Ascending aorta (tissue), 2 donors: Measurements from ENCODE around the gene ZNF132. TPM values are rescaled to one million over a fixed set of nuclear protein-coding genes. Genes with fewer than 3 reads are reported as not detected.

Experiments used
- DNase-seq, 2 donors: peaks; one replicate each; pipeline ENCODE4 v3.0.0-alpha.2; 2019; ENCODE audit warnings: low spot score in 2 of 2
- H3K27ac ChIP-seq, 2 donors: fragments of 200-600 bp; sonication (generic); one replicate each; pipeline ENCODE4 v1.5.1; 2016 to 2017; ENCODE audit warnings: mild to moderate bottlenecking in 1 of 2
- H3K27me3 ChIP-seq: fragments of 200-600 bp; sonication (generic); one replicate; pipeline ENCODE4 v1.5.1; 2017
- H3K36me3 ChIP-seq, 2 donors: fragments of 200-600 bp; sonication (generic); one replicate each; pipeline ENCODE4 v1.5.1; 2016
- H3K4me1 ChIP-seq, 2 donors: fragments of 200-600 bp; sonication (generic); one replicate each; pipeline ENCODE4 v1.5.1; 2016 to 2017; ENCODE audit warnings: mild to moderate bottlenecking in 1 of 2
- H3K4me3 ChIP-seq, 2 donors: fragments of 200-600 bp; sonication (generic); one replicate each; pipeline ENCODE4 v1.5.1; 2016 to 2017; ENCODE audit warnings: mild to moderate bottlenecking in 1 of 2
- H3K9me3 ChIP-seq, 2 donors: fragments of 200-600 bp; sonication (generic); one replicate each; pipeline ENCODE4 v1.5.1; 2016
- intact Hi-C: fragments of 100-400 bp; cut with DNase I; formaldehyde crosslinking; loops from one replicate; pipeline ENCODE4 v1.15.1; 2023
- total RNA-seq: library from RNA; depleted of rRNA; stranded (reverse); fragments of >200 nt; gene quantifications from one replicate; pipeline ENCODE4 v1.1.0, GENCODE V29; 2016
- TF ChIP-seq, protein P1 (sequence below), 3 experiments: fragments of 200-600 bp in 2 of 3; fragments of 450-650 bp in 1 of 3; sonication (generic) in 2 of 3; IDR thresholded peaks; one replicate each; pipeline ENCODE4 v1.5.1; 2016 to 2019; ENCODE audit warnings: antibody characterized with exemption in 3 of 3, mild to moderate bottlenecking in 1 of 3, moderate library complexity in 1 of 3

The ZNF132 gene
- total RNA-seq, 1 donor from 2014 or later, result 5.2 TPM

DNA sequence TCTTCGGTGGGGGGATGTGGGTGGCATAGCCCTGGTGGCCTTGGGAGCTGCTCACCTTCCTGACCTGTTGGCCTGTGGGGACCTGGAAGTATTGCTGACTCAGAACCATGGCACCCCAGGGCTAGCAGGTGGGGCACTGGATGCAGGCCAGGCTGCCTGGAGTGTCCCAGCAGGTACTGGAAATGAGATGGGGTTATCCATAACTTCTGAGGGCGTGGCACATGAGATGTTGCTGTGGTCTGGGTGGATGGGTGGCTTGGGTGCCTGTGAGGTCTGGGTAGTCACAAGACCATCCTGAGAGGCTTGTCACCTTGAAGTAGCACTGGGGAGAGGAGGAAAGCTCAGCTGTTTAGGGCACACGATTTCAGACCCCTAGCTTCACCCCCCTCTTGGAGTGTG is 45.1 kb downstream of the ZNF132 start:
- H3K36me3 ChIP-seq, result peaks cover 30 to 47% of the 10 kb centered on the region in 2 donors
- no peaks in the 10 kb centered on the region for H3K9me3 ChIP-seq
- TF ChIP-seq, protein P1, sequence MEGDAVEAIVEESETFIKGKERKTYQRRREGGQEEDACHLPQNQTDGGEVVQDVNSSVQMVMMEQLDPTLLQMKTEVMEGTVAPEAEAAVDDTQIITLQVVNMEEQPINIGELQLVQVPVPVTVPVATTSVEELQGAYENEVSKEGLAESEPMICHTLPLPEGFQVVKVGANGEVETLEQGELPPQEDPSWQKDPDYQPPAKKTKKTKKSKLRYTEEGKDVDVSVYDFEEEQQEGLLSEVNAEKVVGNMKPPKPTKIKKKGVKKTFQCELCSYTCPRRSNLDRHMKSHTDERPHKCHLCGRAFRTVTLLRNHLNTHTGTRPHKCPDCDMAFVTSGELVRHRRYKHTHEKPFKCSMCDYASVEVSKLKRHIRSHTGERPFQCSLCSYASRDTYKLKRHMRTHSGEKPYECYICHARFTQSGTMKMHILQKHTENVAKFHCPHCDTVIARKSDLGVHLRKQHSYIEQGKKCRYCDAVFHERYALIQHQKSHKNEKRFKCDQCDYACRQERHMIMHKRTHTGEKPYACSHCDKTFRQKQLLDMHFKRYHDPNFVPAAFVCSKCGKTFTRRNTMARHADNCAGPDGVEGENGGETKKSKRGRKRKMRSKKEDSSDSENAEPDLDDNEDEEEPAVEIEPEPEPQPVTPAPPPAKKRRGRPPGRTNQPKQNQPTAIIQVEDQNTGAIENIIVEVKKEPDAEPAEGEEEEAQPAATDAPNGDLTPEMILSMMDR (IDR thresholded peaks at IDR 0.05), result no peak
- H3K4me3 ChIP-seq, result no peak overlapping the region
- H3K4me1 ChIP-seq, result peaks cover 0 to 4% of the 10 kb centered on the region in 2 donors
- DNase-seq, result no peak
- intact Hi-C loops, result no loop called here
- H3K27ac ChIP-seq, result no peak overlapping the region
- H3K27me3 ChIP-seq, result no peaks in the 10 kb centered on the region

- TF ChIP-seq, protein P1 (IDR thresholded peaks at IDR 0.05), result no peak
- no peak overlapping the region for H3K27ac ChIP-seq
- H3K27me3 ChIP-seq, result no peaks in the 10 kb centered on the region
- H3K4me1 ChIP-seq, result peaks cover 0 to 4% of the 10 kb centered on the region in 2 donors
- peaks cover 31 to 53% of the 10 kb centered on the region in 2 donors for H3K36me3 ChIP-seq
- no peak for DNase-seq
- intact Hi-C loops, result no loop called here
- H3K4me3 ChIP-seq, result no peak overlapping the region
- H3K9me3 ChIP-seq, result no peaks in the 10 kb centered on the region
These were observed 46.3 kb downstream of the ZNF132 start for GRCh38 chr19:58393725-58394033.

DNA sequence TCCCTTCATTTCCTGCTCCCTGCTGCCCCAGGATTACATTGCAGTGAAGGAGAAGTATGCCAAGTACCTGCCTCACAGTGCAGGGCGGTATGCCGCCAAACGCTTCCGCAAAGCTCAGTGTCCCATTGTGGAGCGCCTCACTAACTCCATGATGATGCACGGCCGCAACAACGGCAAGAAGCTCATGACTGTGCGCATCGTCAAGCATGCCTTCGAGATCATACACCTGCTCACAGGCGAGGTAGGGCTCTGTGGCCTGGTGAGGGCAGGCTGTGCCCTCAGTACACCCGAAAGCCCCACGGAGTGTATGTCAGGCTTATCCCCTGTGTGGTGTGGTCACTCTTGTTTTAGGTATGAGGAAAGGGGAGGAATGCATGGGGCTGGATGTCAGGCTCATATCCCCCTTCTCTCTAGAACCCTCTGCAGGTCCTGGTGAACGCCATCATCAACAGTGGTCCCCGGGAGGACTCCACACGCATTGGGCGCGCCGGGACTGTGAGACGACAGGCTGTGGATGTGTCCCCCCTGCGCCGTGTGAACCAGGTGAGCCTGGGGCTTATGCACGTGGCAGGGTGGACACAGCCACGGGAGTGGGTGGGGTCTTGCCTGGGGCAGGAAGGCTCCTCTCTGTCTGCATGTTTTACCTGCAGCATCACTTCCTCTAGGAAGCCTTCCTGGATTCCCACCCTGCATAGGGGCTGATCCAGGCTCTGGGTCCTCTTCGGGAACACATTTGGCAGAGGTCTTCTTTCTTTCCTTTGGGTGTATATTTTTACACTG is 46.8 kb downstream of the ZNF132 start:
- Histone ChIP-seq H3K27me3 (no peaks in the 10 kb centered on the region), H3K4me1 (peaks cover 0 to 7% of the 10 kb centered on the region in 2 donors), H3K4me3 (no peak overlapping the region), H3K9me3 (no peaks in the 10 kb centered on the region), H3K36me3 (peaks cover 31 to 57% of the 10 kb centered on the region in 2 donors), H3K27ac (no peak overlapping the region)
- no peak for DNase-seq
- TF ChIP-seq, protein P1 (IDR thresholded peaks at IDR 0.05), result no peak
- intact Hi-C loops, result no loop called here

DNA sequence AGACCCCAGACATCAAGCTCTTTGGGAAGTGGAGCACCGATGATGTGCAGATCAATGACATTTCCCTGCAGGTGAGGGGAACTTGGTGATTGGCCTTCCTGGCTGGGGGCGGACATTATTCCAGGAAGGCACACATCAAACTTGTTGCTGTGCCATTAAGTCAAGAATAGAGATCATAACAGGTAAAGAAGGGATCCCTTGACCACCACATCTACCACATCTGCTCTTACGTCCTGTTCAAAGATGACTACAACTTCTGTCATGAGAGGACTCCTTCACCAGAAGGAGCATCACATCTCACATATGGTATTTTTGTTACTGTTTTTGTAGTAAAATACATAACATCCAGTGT is 51.8 kb downstream of the ZNF132 start:
- peaks cover 16 to 37% of the 10 kb centered on the region in 2 donors for H3K36me3 ChIP-seq
- no peak for DNase-seq
- peaks cover 10 to 28% of the 10 kb centered on the region in 2 donors for H3K4me1 ChIP-seq
- no peaks in the 10 kb centered on the region for H3K9me3 ChIP-seq
- intact Hi-C loops, result no loop called here
- TF ChIP-seq, protein P1 (IDR thresholded peaks at IDR 0.05), result no peak
- H3K27me3 ChIP-seq, result no peaks in the 10 kb centered on the region
- H3K4me3 ChIP-seq, result peak overlapping the region; percentile 81 to 84
- no peak overlapping the region for H3K27ac ChIP-seq

DNA sequence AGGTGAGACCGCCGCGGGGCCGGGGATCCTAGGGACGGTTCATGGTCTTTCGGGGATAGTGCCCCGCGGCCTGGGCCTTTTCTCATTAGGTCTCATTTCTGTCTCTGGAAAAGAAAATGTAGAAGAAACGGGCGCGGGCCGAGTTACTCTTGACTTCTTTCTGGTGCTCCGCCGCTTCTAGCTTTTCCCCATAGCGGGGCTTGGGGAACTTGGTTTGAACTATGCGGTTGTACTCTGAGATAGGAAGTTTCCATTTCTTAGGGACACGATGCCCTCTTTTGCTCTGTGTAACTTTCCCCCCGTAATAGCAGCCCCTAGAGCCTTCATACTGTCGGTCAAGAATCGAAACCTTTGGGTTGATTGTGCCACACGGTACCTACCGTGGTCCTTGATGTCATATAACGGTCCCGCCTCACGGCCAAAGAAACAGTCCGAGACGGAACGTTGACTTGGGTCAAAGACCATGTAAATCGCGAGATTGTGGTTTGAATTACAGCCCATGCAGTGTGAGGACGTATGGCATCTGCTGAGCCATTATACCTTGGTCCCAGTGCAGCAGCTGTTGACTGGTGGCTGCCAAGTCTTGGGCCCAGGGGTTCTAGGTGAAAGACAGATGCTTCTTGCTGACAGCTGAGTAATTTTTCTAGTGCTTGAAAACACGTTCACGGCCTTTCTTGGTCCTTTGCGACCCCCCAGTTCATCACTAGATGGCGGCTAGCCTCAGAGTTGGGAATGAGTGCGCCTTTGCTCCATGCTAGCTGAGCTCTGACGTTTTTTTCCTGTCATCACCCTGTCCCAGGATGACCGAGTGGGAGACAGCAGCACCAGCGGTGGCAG is 52.4 kb downstream of the ZNF132 start:
- Histone ChIP-seq H3K4me3 (peak overlapping the region; percentile 81 to 84), H3K27me3 (no peaks in the 10 kb centered on the region), H3K4me1 (peaks cover 10 to 28% of the 10 kb centered on the region in 2 donors), H3K27ac (peak overlapping the region; percentile 55 to 96), H3K36me3 (peaks cover 10 to 31% of the 10 kb centered on the region in 2 donors), H3K9me3 (no peaks in the 10 kb centered on the region)
- no peak for DNase-seq
- intact Hi-C loops, result loop anchor here (1.0 to 2.0 kb wide), 5 partner anchors 14 to 132 kb away; partner anchors contain the start of genes ZBTB45, ZNF324, ZNF324B and ZNF497
- TF ChIP-seq, protein P1 (IDR thresholded peaks at IDR 0.05), result no peak
